Caco-2 (cell line): ENCODE results near the gene BGLAP. TPM values are rescaled to one million over a fixed set of nuclear protein-coding genes. Genes with fewer than 3 reads are reported as not detected.

Experiments used
- BruUV-seq: library from RNA; stranded (reverse); fragments of 400-500 nt; replicated peaks from 2 replicates; lab custom pipeline; 2021; lab: Mats Ljungman, UMichigan
- CTCF ChIA-PET: fragments of 300-600 bp; sonication (Branson Sonifier 250); formaldehyde crosslinking; loops from one replicate; lab custom pipeline; 2022; ENCODE audit warnings: antibody characterized with exemption; lab: Charles Lee
- POLR2A ChIA-PET: fragments of 300-600 bp; sonication (Branson Sonifier 250); formaldehyde crosslinking; loops from one replicate; lab custom pipeline; 2022; ENCODE audit warnings: antibody characterized with exemption; lab: Charles Lee
- DNase-seq, 2 experiments: peaks; one replicate each; pipeline versions ENCODE4 v3.0.0 to v3.0.0-alpha.2; 2020 to 2022
- H3K27me3 ChIP-seq: replicated peaks from 2 replicates; pipeline ENCODE4 v1.6.0; 2011; ENCODE audit warnings: low read length; ENCODE audit not compliant: control insufficient read depth, insufficient read depth
- H3K36me3 ChIP-seq: 2 replicates; pipeline ENCODE4 v1.5.1; 2011; ENCODE audit warnings: low read length; ENCODE audit not compliant: control insufficient read depth, insufficient read depth
- H3K4me1 ChIP-seq: fragments of 250-450 bp; sonication (Bioruptor Pico); 2 replicates; pipeline ENCODE4 v1.5.1; 2020; ENCODE audit warnings: mild to moderate bottlenecking
- H3K4me3 ChIP-seq: 2 replicates; pipeline ENCODE4 v1.5.1; 2011; ENCODE audit warnings: low read depth, mild to moderate bottlenecking, control low read depth, low read length
- H3K9me3 ChIP-seq: fragments of 250-450 bp; sonication (Bioruptor Pico); 2 replicates; pipeline ENCODE4 v1.5.1; 2020; ENCODE audit warnings: mild to moderate bottlenecking, moderate library complexity
- H3K27ac Mint-ChIP-seq: one replicate; pipeline ENCODE4 v1.8.0; 2022; ENCODE audit warnings: mixed read lengths; ENCODE audit not compliant: unreplicated experiment
- H3K27me3 Mint-ChIP-seq: one replicate; pipeline ENCODE4 v1.8.0; 2022; ENCODE audit warnings: mixed read lengths; ENCODE audit not compliant: insufficient read depth, unreplicated experiment
- H3K36me3 Mint-ChIP-seq: one replicate; pipeline ENCODE4 v1.8.0; 2022; ENCODE audit warnings: mild to moderate bottlenecking, mixed read lengths; ENCODE audit not compliant: insufficient read depth, unreplicated experiment
- H3K4me1 Mint-ChIP-seq: one replicate; pipeline ENCODE4 v1.8.0; 2022; ENCODE audit warnings: low read depth, mixed read lengths; ENCODE audit not compliant: unreplicated experiment
- H3K4me3 Mint-ChIP-seq: one replicate; pipeline ENCODE4 v1.8.0; 2022; ENCODE audit warnings: mild to moderate bottlenecking, moderate library complexity, mixed read lengths; ENCODE audit not compliant: unreplicated experiment
- H3K9me3 Mint-ChIP-seq: one replicate; pipeline ENCODE4 v1.8.0; 2022; ENCODE audit warnings: mixed read lengths; ENCODE audit not compliant: unreplicated experiment
- CTCF ChIP-seq, 2 experiments: fragments of 200-600 bp in 1 of 2; IDR thresholded peaks; 1 replicate in 1 of 2; 2 replicates in 1 of 2; pipeline versions ENCODE4 v1.5.1 to v1.8.0; 2011 to 2022; ENCODE audit warnings: antibody characterized with exemption in 1 of 2, control low read depth in 1 of 2, inconsistent platforms in 1 of 2, low read depth in 1 of 2, low read length in 1 of 2, mild to moderate bottlenecking in 1 of 2, moderate library complexity in 1 of 2; ENCODE audit not compliant: insufficient read depth in 1 of 2, severe bottlenecking in 1 of 2, unreplicated experiment in 1 of 2
- intact Hi-C: fragments of 100-400 bp; cut with micrococcal nuclease; formaldehyde crosslinking; loops from one replicate; pipeline ENCODE4 v1.10.0; 2022; ENCODE audit not compliant: unreplicated experiment
- total RNA-seq: library from RNA; stranded (reverse); gene quantifications from 2 replicates; pipeline ENCODE4 v1.2.3, GENCODE V29; 2022

The BGLAP gene
- total RNA-seq, 1 experiment from 2014 or later = 2.0 TPM

- peaks cover 23% of the 10 kb centered on the region for H3K4me1 ChIP-seq
- H3K4me3 ChIP-seq = no peak overlapping the region
- H3K4me3 Mint-ChIP-seq = no peak overlapping the region
- no peaks in the 10 kb centered on the region for H3K27me3 Mint-ChIP-seq
- no peaks in the 10 kb centered on the region for H3K9me3 ChIP-seq
- no peak for DNase-seq
- no peaks in the 10 kb centered on the region for H3K27me3 ChIP-seq
- BruUV-seq = no TSS peak
- H3K4me1 Mint-ChIP-seq = peaks cover 8% of the 10 kb centered on the region
- H3K36me3 ChIP-seq = no peaks in the 10 kb centered on the region; the same call in none of the 2 replicates
- peak overlapping the region; percentile 54 for H3K27ac Mint-ChIP-seq
- H3K9me3 Mint-ChIP-seq = no peaks in the 10 kb centered on the region
- peaks cover 31% of the 10 kb centered on the region for H3K36me3 Mint-ChIP-seq
- intact Hi-C loops = no loop called here
- no peak for TF ChIP-seq CTCF (IDR thresholded peaks at IDR 0.05; ENCODE audit: insufficient read depth in 1 of 2, low read depth in 1 of 2, low read length in 1 of 2, severe bottlenecking in 1 of 2, unreplicated experiment in 1 of 2)
- POLR2A ChIA-PET = interaction anchor here (0.5 kb wide), 1 partner anchor 36 kb away, joined by 3 read pairs; the partner anchor contains the start of gene SLC25A44
- CTCF ChIA-PET = no interaction called here
Observed at GRCh38 chr1:156229809-156230472, 12.0 kb upstream of the BGLAP start.

- no peak for DNase-seq
- no peaks in the 10 kb centered on the region; the same call in none of the 2 replicates for H3K36me3 ChIP-seq
- TF ChIP-seq CTCF (IDR thresholded peaks at IDR 0.05; ENCODE audit: insufficient read depth in 1 of 2, low read depth in 1 of 2, low read length in 1 of 2, severe bottlenecking in 1 of 2, unreplicated experiment in 1 of 2) = no peak
- no peak overlapping the region for H3K4me3 ChIP-seq
- H3K4me1 Mint-ChIP-seq = peaks cover 8% of the 10 kb centered on the region
- H3K36me3 Mint-ChIP-seq = peaks cover 32% of the 10 kb centered on the region
- H3K4me3 Mint-ChIP-seq = no peak overlapping the region
- CTCF ChIA-PET = no interaction called here
- peaks cover 19% of the 10 kb centered on the region for H3K4me1 ChIP-seq
- no TSS peak for BruUV-seq
- intact Hi-C loops = no loop called here
- H3K27me3 ChIP-seq = no peaks in the 10 kb centered on the region
- no peaks in the 10 kb centered on the region for H3K27me3 Mint-ChIP-seq
- no peaks in the 10 kb centered on the region for H3K9me3 Mint-ChIP-seq
- no peaks in the 10 kb centered on the region for H3K9me3 ChIP-seq
- POLR2A ChIA-PET = no interaction called here
- peak overlapping the region; percentile 54 for H3K27ac Mint-ChIP-seq
Observed at GRCh38 chr1:156230473-156230837, 11.5 kb upstream of the BGLAP start.

GRCh38 chr1:156232201-156232894, 9.6 kb upstream of the BGLAP start:
- H3K27me3 ChIP-seq = no peaks in the 10 kb centered on the region
- peaks cover 42% of the 10 kb centered on the region for H3K36me3 Mint-ChIP-seq
- no peak overlapping the region for H3K4me3 ChIP-seq
- ChIA-PET POLR2A (interaction anchor here (0.6 to 2.0 kb wide), 3 partner anchors 19 to 298 kb away, joined by 4 to 10 read pairs (median 4); partner anchors contain the start of genes KHDC4 and PMF1), CTCF (interaction anchor here (0.6 to 1.2 kb wide), 6 partner anchors 21 to 658 kb away, joined by 3 to 6 read pairs (median 4); no protein-coding TSS in a partner anchor)
- no peaks in the 10 kb centered on the region for H3K9me3 Mint-ChIP-seq
- peaks cover 8% of the 10 kb centered on the region for H3K4me1 Mint-ChIP-seq
- no peaks in the 10 kb centered on the region for H3K9me3 ChIP-seq
- H3K27ac Mint-ChIP-seq = peak overlapping the region; percentile 83
- no peak for DNase-seq
- peaks cover 19% of the 10 kb centered on the region for H3K4me1 ChIP-seq
- TF ChIP-seq CTCF (IDR thresholded peaks at IDR 0.05; ENCODE audit: insufficient read depth in 1 of 2, low read depth in 1 of 2, low read length in 1 of 2, severe bottlenecking in 1 of 2, unreplicated experiment in 1 of 2) = no peak
- intact Hi-C loops = no loop called here
- H3K27me3 Mint-ChIP-seq = no peaks in the 10 kb centered on the region
- no peaks in the 10 kb centered on the region; the same call in 1 of the 2 replicates for H3K36me3 ChIP-seq
- no peak overlapping the region for H3K4me3 Mint-ChIP-seq
- no TSS peak for BruUV-seq
